Measurements from ENCODE around the gene HTRA2. TPM values are rescaled to one million over a fixed set of nuclear protein-coding genes. Genes with fewer than 3 reads are reported as not detected.

HTRA2 gene
- total RNA-seq, 1 donor from 2014 or later: 25.7 TPM

GRCh38 chr2:74510272-74510671, 19.5 kb upstream of the HTRA2 start:
- no peak for DNase-seq (ENCODE audit: low spot score in 2 of 2, unreplicated experiment in 2 of 2)
- Mint-ChIP-seq H3K4me1 (peaks cover 17% of the 10 kb centered on the region), H3K27ac (no peak overlapping the region), H3K27me3 (ENCODE audit: low read depth) (peaks cover 57% of the 10 kb centered on the region), H3K4me3 (no peak overlapping the region), H3K9me3 (no peaks in the 10 kb centered on the region), H3K36me3 (peaks cover 6% of the 10 kb centered on the region)
- no peak for TF ChIP-seq CTCF (IDR thresholded peaks at IDR 0.05; ENCODE audit: unreplicated experiment)

- Mint-ChIP-seq H3K27me3 (ENCODE audit: low read depth) (peaks cover 65% of the 10 kb centered on the region), H3K27ac (no peak overlapping the region)
Observed at GRCh38 chr2:74511104-74511989, 18.4 kb upstream of the HTRA2 start.

GRCh38 chr2:74512744-74513604, 16.8 kb upstream of the HTRA2 start:
- TF ChIP-seq CTCF (IDR thresholded peaks at IDR 0.05; ENCODE audit: unreplicated experiment): no peak
- DNase-seq (ENCODE audit: low spot score in 2 of 2, unreplicated experiment in 2 of 2): no peak
- H3K36me3 Mint-ChIP-seq: no peaks in the 10 kb centered on the region

More at GRCh38 chr2:74511104-74511989, 18.4 kb upstream of the HTRA2 start:
- Mint-ChIP-seq H3K36me3 (peaks cover 4% of the 10 kb centered on the region), H3K4me3 (no peak overlapping the region), H3K4me1 (peaks cover 21% of the 10 kb centered on the region), H3K9me3 (no peaks in the 10 kb centered on the region)
- DNase-seq (ENCODE audit: low spot score in 2 of 2, unreplicated experiment in 2 of 2): no peak
- TF ChIP-seq CTCF (IDR thresholded peaks at IDR 0.05; ENCODE audit: unreplicated experiment): no peak

GRCh38 chr2:74513605-74514367, 15.9 kb upstream of the HTRA2 start:
- peaks cover 6% of the 10 kb centered on the region for H3K4me1 Mint-ChIP-seq
- H3K27me3 Mint-ChIP-seq (ENCODE audit: low read depth): peaks cover 85% of the 10 kb centered on the region
- no peaks in the 10 kb centered on the region for H3K9me3 Mint-ChIP-seq
- H3K27ac Mint-ChIP-seq: no peak overlapping the region
- H3K36me3 Mint-ChIP-seq: no peaks in the 10 kb centered on the region
- no peak for DNase-seq (ENCODE audit: low spot score in 2 of 2, unreplicated experiment in 2 of 2)
- H3K4me3 Mint-ChIP-seq: no peak overlapping the region
- no peak for TF ChIP-seq CTCF (IDR thresholded peaks at IDR 0.05; ENCODE audit: unreplicated experiment)

More at GRCh38 chr2:74512744-74513604, 16.8 kb upstream of the HTRA2 start:
- Mint-ChIP-seq H3K4me1 (peaks cover 12% of the 10 kb centered on the region), H3K4me3 (no peak overlapping the region), H3K27me3 (ENCODE audit: low read depth) (peaks cover 81% of the 10 kb centered on the region), H3K9me3 (no peaks in the 10 kb centered on the region), H3K27ac (no peak overlapping the region)
